Osteocyte (in vitro differentiated cells): Measurements from ENCODE around the gene OSBPL2. TPM values are rescaled to one million over a fixed set of nuclear protein-coding genes. Genes with fewer than 3 reads are reported as not detected.

Source experiments
- DNase-seq: peaks from one replicate; pipeline ENCODE4 v3.0.0; 2021; ENCODE audit warnings: mixed read lengths; ENCODE audit not compliant: unreplicated experiment; ENCODE audit errors: extremely low spot score
- H3K27ac Mint-ChIP-seq: one replicate; pipeline ENCODE4 v1.8.0; 2021; ENCODE audit warnings: mild to moderate bottlenecking, mixed read lengths; ENCODE audit not compliant: unreplicated experiment
- H3K27me3 Mint-ChIP-seq: one replicate; pipeline ENCODE4 v1.8.0; 2021; ENCODE audit warnings: mixed read lengths; ENCODE audit not compliant: unreplicated experiment
- H3K36me3 Mint-ChIP-seq: one replicate; pipeline ENCODE4 v1.8.0; 2021; ENCODE audit warnings: mixed read lengths; ENCODE audit not compliant: unreplicated experiment
- H3K4me1 Mint-ChIP-seq: one replicate; pipeline ENCODE4 v1.8.0; 2021; ENCODE audit warnings: mixed read lengths; ENCODE audit not compliant: unreplicated experiment
- H3K4me3 Mint-ChIP-seq: one replicate; pipeline ENCODE4 v1.8.0; 2021; ENCODE audit warnings: mild to moderate bottlenecking, moderate library complexity, mixed read lengths; ENCODE audit not compliant: unreplicated experiment
- H3K9me3 Mint-ChIP-seq: one replicate; pipeline ENCODE4 v1.8.0; 2021; ENCODE audit warnings: mixed read lengths; ENCODE audit not compliant: unreplicated experiment
- total RNA-seq: library from RNA; stranded (reverse); gene quantifications from 2 replicates; pipeline ENCODE4 v1.2.1, GENCODE V29; 2021
- TF ChIP-seq, protein P1 (sequence below): fragments of 200-600 bp; sonication (generic); IDR thresholded peaks from 2 replicates; pipeline ENCODE4 v1.5.0; 2021; ENCODE audit warnings: antibody characterized with exemption, mild to moderate bottlenecking, moderate library complexity

Gene OSBPL2
- total RNA-seq, 1 donor from 2014 or later = 46.3 TPM

DNA sequence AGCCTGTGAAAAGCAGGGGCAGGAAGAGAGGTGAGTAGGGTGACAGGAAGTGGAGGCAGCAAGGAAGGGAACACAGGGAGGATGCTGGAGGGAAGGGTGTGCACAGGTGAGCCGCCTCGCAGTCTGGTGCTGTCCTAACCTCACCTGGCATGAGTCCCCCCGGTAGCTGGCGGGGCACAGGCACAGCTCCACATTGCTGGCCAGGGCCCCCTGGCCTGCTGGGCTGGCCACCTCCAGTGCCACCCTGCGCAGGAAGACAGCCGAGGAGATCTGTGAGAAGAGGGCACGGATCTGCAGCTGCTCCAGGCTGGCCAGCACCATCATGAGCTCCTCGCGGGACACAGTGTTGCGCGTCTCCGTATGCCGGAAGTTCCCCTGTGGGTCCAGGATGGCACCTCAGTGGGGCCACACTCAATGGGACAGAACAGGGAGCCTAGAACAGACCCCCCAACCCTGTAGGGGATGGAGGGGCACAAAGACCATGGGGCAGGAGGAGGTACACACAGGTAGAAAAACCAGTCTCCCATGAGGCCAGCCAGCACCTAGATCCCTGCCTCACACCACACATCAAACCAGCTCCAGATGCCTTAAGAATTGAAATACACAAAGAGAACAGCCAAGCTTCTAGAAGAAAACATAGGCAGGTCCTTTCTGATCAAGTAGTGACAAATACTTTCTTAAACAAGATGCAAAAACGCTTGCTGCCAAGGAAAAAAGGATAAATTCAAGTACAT lies 87.0 kb downstream of the OSBPL2 start:
- Mint-ChIP-seq H3K27me3 (no peaks in the 10 kb centered on the region), H3K36me3 (peaks cover 26% of the 10 kb centered on the region), H3K27ac (no peak overlapping the region), H3K9me3 (no peaks in the 10 kb centered on the region), H3K4me1 (no peaks in the 10 kb centered on the region), H3K4me3 (no peak overlapping the region)
- TF ChIP-seq, protein P1, sequence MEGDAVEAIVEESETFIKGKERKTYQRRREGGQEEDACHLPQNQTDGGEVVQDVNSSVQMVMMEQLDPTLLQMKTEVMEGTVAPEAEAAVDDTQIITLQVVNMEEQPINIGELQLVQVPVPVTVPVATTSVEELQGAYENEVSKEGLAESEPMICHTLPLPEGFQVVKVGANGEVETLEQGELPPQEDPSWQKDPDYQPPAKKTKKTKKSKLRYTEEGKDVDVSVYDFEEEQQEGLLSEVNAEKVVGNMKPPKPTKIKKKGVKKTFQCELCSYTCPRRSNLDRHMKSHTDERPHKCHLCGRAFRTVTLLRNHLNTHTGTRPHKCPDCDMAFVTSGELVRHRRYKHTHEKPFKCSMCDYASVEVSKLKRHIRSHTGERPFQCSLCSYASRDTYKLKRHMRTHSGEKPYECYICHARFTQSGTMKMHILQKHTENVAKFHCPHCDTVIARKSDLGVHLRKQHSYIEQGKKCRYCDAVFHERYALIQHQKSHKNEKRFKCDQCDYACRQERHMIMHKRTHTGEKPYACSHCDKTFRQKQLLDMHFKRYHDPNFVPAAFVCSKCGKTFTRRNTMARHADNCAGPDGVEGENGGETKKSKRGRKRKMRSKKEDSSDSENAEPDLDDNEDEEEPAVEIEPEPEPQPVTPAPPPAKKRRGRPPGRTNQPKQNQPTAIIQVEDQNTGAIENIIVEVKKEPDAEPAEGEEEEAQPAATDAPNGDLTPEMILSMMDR = no peak
- no peak for DNase-seq

DNA sequence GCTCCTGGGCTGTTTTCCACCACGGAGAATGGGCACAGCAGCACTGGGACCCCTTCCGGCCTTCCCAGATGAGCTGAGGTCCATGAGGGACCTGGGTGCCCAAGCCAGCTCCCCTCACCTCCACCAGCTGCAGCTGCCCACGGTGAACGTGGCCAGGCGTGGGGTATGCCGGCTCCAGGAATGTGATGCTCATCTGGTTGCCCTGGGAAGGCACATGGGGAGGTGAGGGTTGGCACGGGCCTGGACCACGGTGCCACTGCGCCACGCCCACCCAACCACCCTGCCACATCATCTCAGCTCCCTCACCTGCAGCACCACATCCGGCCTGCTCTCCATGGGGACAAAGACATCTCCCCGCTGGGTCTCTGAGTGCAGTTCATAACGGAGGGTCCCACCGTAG lies 88.2 kb downstream of the OSBPL2 start:
- Mint-ChIP-seq H3K4me3 (no peak overlapping the region), H3K9me3 (no peaks in the 10 kb centered on the region), H3K27ac (no peak overlapping the region), H3K4me1 (no peaks in the 10 kb centered on the region), H3K27me3 (no peaks in the 10 kb centered on the region), H3K36me3 (peaks cover 23% of the 10 kb centered on the region)
- TF ChIP-seq, protein P1 = no peak
- no peak for DNase-seq

DNA sequence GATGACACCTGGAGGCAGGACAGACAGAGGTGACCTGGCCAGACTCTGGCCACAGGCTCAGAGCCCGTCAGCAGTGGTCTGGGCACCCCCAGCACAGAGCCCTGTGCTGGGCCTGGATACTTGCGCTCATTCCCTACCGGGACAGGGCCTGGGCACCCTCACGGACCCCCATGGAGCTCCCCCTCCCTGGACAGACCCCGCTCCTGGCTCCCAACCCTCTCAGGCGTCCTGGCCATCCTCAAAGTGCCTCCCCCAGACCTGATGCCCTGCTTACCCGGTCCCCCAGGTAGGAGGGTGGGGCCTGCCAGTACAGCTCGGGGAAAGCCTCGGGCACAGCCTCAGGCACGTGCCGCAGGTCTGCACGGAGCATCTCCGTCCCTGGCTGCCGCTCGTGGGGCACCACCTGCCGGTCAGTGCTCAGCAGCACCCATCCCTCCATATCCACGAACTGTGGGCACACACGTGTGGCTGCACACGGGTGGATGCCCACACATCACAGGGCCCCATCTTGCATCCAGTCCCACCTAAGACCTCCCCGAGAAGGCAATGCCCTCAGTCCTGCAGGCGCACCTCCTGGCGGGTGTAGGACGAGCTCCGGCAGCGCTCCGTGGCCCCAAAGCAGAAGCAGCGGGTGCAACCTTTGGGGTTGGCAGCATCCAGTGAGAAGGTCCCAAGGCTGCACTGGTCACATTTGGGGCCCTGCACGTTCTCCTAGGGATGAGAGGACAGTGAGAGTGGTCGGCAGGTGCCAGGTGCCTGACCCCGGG lies 88.8 kb downstream of the OSBPL2 start:
- no peaks in the 10 kb centered on the region for H3K27me3 Mint-ChIP-seq
- peaks cover 23% of the 10 kb centered on the region for H3K36me3 Mint-ChIP-seq
- DNase-seq = no peak
- no peak overlapping the region for H3K4me3 Mint-ChIP-seq
- TF ChIP-seq, protein P1 = no peak
- H3K4me1 Mint-ChIP-seq = no peaks in the 10 kb centered on the region
- H3K27ac Mint-ChIP-seq = no peak overlapping the region
- H3K9me3 Mint-ChIP-seq = no peaks in the 10 kb centered on the region

DNA sequence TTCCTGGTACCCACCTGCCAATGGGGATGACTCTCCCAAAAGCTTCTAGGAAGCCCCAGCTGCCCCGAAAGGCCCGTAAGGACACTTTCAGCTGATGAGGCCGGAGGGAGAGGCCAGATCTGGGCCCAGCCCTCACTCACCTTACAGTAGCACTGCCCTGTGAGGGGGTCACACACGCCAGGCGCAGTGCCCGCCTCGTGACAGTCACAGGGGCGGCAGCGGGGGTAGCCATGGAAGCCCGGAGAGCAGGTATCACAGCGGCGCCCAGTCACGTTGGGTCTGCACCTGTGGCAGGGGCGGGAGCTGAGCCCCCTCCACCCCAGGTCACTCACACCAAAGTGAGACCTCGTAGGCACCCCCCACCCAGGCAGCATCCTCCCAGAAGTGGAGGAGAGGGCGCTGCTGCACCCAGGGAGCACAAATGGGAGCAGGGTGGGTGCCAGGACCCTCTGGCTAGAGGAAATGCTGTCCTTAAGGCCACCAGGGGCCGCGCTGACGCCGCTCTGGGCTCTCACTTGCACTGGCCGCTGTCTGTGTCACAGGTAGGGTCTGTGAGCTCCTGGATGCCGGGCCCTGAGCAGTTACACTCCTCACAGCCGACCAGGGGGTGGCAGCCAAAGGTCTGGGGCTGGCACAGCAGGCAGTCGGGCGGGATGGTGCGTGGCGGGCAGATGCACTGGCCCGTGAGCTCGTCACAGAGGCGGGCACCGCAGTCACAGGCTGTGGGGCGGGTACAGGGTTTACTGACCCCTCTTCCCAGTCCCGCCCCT lies 89.6 kb downstream of the OSBPL2 start:
- no peak for DNase-seq
- Mint-ChIP-seq H3K36me3 (peaks cover 23% of the 10 kb centered on the region), H3K4me1 (no peaks in the 10 kb centered on the region), H3K9me3 (no peaks in the 10 kb centered on the region), H3K27me3 (no peaks in the 10 kb centered on the region), H3K4me3 (no peak overlapping the region), H3K27ac (no peak overlapping the region)
- TF ChIP-seq, protein P1 = no peak
